Activated CD8-positive, alpha-beta T cell treated with anti-CD3 and anti-CD28 coated beads for 36 hours (primary cell): Measurements from ENCODE around the gene PFKL. TPM values are rescaled to one million over a fixed set of nuclear protein-coding genes. Genes with fewer than 3 reads are reported as not detected.
A peak's percentile ranks its signal among the peaks of the same experiment; 100 is the strongest.
"Not testable (repeated sequence)": the region's sequence is repeated elsewhere in the genome, so short reads cannot be mapped to it uniquely, and the experiment has no call there.

ENCODE experiments used
- ATAC-seq: fragments of 200-7000 bp; cut with Tn5 transposase; one replicate; pipeline ENCODE4 v1.10.0; 2021; ENCODE audit warnings: mild to moderate bottlenecking, moderate library complexity
- CTCF ChIA-PET: fragments of 350-600 bp; sonication (Branson Sonifier 250); formaldehyde crosslinking; loops from one replicate; lab custom pipeline; 2021; ENCODE audit warnings: antibody characterized with exemption; lab: Charles Lee
- POLR2A ChIA-PET: fragments of 350-600 bp; sonication (Branson Sonifier 250); formaldehyde crosslinking; loops from one replicate; lab custom pipeline; 2021; ENCODE audit warnings: antibody characterized with exemption; lab: Charles Lee
- DNase-seq: peaks from one replicate; pipeline ENCODE4 v3.0.0-alpha.2; 2020
- H3K27ac Mint-ChIP-seq: one replicate; pipeline ENCODE4 v1.8.0; 2021; ENCODE audit warnings: mild to moderate bottlenecking, mixed read lengths
- H3K27me3 Mint-ChIP-seq: one replicate; pipeline ENCODE4 v1.8.0; 2021; ENCODE audit warnings: mixed read lengths
- H3K36me3 Mint-ChIP-seq: one replicate; pipeline ENCODE4 v1.8.0; 2021; ENCODE audit warnings: low read depth, mixed read lengths
- H3K4me1 Mint-ChIP-seq: one replicate; pipeline ENCODE4 v1.8.0; 2021; ENCODE audit warnings: low read depth, mixed read lengths
- H3K4me3 Mint-ChIP-seq: one replicate; pipeline ENCODE4 v1.8.0; 2021; ENCODE audit warnings: mild to moderate bottlenecking, moderate library complexity, mixed read lengths
- H3K9me3 Mint-ChIP-seq: one replicate; pipeline ENCODE4 v1.8.0; 2021; ENCODE audit warnings: mixed read lengths
- intact Hi-C: fragments of 100-400 bp; cut with micrococcal nuclease; formaldehyde crosslinking; loops from one replicate; pipeline ENCODE4 v1.10.0; 2022
- total RNA-seq, 2 experiments: library from RNA; stranded (reverse); gene quantifications; one replicate each; pipeline ENCODE4 v1.2.3, GENCODE V29; 2021
- TF ChIP-seq, protein P1 (sequence below): fragments of 200-600 bp; IDR thresholded peaks from one replicate; pipeline ENCODE4 v1.8.0; 2022; ENCODE audit warnings: antibody characterized with exemption, mild to moderate bottlenecking

Gene PFKL
- total RNA-seq, 2 experiments from 2014 or later, result 188 to 200 TPM

DNA sequence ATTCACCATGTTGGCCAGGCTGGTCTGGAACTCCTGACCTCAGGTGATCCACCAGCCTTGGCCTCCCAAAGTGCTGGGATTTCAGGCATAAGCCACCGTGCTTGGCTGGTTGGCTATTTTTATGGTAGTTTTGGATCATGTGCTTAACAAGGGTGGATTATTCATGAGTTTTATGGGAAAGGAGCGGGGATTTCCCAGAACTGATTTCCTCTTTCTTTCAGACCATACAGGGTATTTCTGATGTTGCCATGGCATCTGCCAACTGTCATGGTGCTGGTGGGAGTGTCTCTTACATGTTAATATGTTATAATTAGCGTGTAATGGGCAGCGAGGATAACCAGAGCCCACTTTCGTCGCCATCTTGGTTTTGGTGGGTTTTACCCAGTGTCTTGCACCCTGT lies 56.8 kb downstream of the PFKL start:
- Mint-ChIP-seq H3K4me1 (peaks cover 48% of the 10 kb centered on the region), H3K27ac (peak overlapping the region; percentile 46), H3K9me3 (no peaks in the 10 kb centered on the region), H3K27me3 (no peaks in the 10 kb centered on the region), H3K4me3 (no peak overlapping the region), H3K36me3 (no peaks in the 10 kb centered on the region)
- no peak for ATAC-seq
- TF ChIP-seq, protein P1, sequence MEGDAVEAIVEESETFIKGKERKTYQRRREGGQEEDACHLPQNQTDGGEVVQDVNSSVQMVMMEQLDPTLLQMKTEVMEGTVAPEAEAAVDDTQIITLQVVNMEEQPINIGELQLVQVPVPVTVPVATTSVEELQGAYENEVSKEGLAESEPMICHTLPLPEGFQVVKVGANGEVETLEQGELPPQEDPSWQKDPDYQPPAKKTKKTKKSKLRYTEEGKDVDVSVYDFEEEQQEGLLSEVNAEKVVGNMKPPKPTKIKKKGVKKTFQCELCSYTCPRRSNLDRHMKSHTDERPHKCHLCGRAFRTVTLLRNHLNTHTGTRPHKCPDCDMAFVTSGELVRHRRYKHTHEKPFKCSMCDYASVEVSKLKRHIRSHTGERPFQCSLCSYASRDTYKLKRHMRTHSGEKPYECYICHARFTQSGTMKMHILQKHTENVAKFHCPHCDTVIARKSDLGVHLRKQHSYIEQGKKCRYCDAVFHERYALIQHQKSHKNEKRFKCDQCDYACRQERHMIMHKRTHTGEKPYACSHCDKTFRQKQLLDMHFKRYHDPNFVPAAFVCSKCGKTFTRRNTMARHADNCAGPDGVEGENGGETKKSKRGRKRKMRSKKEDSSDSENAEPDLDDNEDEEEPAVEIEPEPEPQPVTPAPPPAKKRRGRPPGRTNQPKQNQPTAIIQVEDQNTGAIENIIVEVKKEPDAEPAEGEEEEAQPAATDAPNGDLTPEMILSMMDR, result no peak
- intact Hi-C loops, result no loop called here
- POLR2A ChIA-PET, result no interaction called here
- CTCF ChIA-PET, result no interaction called here
- peak; percentile 46 for DNase-seq

DNA sequence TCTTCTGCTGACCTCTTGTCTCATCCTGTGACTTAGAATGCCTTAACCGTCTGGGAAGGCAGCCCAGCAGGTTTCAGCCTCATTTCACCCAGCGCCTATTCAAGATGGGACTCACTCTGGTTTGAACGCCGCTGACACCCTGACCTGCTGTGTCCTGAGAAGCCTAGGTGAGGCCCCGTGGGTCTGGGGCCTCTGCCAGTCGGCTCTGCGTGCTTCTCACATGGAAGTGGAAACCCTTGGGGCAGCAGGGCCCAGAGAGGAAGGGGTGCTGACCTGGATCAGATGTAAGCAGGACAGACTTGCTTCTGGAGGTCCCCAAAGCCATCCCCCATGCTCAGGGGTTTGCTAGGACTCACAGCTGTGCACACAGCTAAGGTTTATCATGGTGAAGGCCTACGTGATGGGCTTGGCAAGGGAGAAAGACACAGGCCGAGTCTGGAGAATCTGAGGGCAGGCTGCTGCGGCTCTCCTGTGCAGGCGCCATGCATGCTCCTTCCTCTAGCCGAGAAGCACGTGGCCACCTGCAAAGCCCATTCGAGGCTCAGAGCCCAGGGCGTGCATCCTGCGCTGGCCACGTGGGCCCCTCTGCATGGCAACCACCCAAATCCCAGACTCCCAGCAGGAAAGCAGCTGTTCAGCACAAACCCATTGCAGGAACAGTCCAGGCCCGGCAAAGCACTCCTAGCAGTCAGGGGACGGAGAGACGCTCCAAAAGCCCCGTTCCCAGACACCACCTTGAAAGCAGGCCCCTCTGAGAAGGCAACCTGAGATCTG lies 57.4 kb downstream of the PFKL start:
- CTCF ChIA-PET, result no interaction called here
- TF ChIP-seq, protein P1, result no peak
- peaks cover 44% of the 10 kb centered on the region for H3K4me1 Mint-ChIP-seq
- no peak overlapping the region for H3K27ac Mint-ChIP-seq
- no peak for ATAC-seq
- H3K27me3 Mint-ChIP-seq, result no peaks in the 10 kb centered on the region
- no peak for DNase-seq
- H3K4me3 Mint-ChIP-seq, result no peak overlapping the region
- intact Hi-C loops, result no loop called here
- H3K9me3 Mint-ChIP-seq, result no peaks in the 10 kb centered on the region
- POLR2A ChIA-PET, result no interaction called here
- H3K36me3 Mint-ChIP-seq, result no peaks in the 10 kb centered on the region

DNA sequence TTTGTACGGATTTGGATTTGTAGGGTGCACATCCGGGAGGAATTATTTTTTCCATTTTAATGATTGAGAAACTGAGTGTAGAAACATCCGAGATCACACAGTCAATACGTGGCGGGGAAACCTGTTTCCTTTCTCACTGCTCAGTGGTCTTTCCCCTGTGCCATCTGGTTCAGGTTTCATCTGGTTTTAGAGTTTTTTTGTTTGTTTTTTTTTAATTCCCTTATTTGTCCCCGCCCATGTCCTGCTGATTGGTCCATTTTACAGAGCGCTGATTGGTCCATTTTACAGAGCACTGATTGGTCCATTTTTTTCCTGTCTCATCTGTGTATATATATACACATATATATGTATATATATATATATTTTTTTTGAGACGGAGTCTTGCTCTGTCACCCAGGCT lies 59.5 kb downstream of the PFKL start:
- TF ChIP-seq, protein P1, result no peak
- no peak overlapping the region for H3K27ac Mint-ChIP-seq
- H3K9me3 Mint-ChIP-seq, result peaks cover 8% of the 10 kb centered on the region
- H3K27me3 Mint-ChIP-seq, result no peaks in the 10 kb centered on the region
- POLR2A ChIA-PET, result no interaction called here
- intact Hi-C loops, result no loop called here
- CTCF ChIA-PET, result no interaction called here
- no peaks in the 10 kb centered on the region for H3K36me3 Mint-ChIP-seq
- H3K4me1 Mint-ChIP-seq, result peaks cover 23% of the 10 kb centered on the region
- ATAC-seq (no peak), DNase-seq (no peak)
- H3K4me3 Mint-ChIP-seq, result no peak overlapping the region

DNA sequence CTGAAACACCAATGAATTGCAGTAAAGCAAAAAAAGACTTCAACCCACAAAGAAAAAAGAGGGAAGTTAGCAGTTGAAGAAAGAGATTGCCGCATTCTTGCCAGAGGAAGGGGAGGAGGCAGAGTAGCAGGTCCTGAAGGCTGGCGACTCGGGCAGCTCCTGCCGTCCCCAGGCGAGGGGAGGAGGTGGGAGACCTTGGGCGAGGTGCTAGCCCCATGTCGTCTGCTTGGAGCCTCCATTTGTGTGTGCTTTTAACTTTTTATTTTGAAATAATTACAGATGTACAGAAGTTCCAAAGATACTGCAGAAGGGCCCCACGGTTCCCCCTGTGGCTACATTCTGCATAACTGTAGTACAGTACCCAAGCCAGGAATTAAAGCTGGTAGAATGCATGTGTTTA lies 60.3 kb downstream of the PFKL start:
- Mint-ChIP-seq H3K9me3 (peaks cover 8% of the 10 kb centered on the region), H3K27ac (no peak overlapping the region), H3K27me3 (no peaks in the 10 kb centered on the region), H3K36me3 (no peaks in the 10 kb centered on the region), H3K4me3 (no peak overlapping the region), H3K4me1 (peaks cover 16% of the 10 kb centered on the region)
- DNase-seq, result no peak
- TF ChIP-seq, protein P1, result no peak
- ChIA-PET CTCF (no interaction called here), POLR2A (interaction anchor here (0.9 kb wide), 1 partner anchor 9 kb away, joined by 3 read pairs; no protein-coding TSS in a partner anchor)
- intact Hi-C loops, result no loop called here
- no peak for ATAC-seq

DNA sequence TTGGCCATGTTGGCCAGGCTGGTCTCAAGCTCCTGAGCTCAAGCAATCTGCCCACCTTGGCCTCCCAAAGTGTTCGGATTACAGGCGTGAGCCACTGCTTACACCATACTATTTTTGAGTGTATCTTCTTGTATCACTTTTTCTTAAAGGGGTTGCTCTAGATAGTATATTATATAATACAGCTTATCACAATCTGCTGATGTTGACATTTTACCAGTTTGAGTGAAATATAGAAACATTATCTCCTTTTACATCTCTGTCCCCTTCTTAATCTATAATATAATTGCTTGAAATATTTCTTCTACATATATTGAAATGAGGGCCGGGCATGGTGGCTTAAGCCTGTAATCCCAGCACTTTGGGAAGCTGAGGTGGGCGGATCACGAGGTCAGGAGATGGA lies 62.0 kb downstream of the PFKL start:
- H3K4me3 Mint-ChIP-seq, H3K9me3 Mint-ChIP-seq, H3K27ac Mint-ChIP-seq, H3K27me3 Mint-ChIP-seq, POLR2A ChIA-PET, intact Hi-C loops, H3K4me1 Mint-ChIP-seq, H3K36me3 Mint-ChIP-seq, DNase-seq, ATAC-seq: not testable (repeated sequence)
- CTCF ChIA-PET, result interaction anchor here (1.1 kb wide), 1 partner anchor 118 kb away, joined by 4 read pairs; no protein-coding TSS in a partner anchor
